Right hindlimb (tissue), 1 donor: ENCODE results near the gene CFL1.

Source experiments
- DNase-seq: peaks from one replicate; pipeline ENCODE4 v3.0.0-alpha.2; 2018

The CFL1 gene

GRCh38 chr11:65869643-65870306 lies 11.8 kb upstream of the CFL1 start:
- no peak for DNase-seq

DNA sequence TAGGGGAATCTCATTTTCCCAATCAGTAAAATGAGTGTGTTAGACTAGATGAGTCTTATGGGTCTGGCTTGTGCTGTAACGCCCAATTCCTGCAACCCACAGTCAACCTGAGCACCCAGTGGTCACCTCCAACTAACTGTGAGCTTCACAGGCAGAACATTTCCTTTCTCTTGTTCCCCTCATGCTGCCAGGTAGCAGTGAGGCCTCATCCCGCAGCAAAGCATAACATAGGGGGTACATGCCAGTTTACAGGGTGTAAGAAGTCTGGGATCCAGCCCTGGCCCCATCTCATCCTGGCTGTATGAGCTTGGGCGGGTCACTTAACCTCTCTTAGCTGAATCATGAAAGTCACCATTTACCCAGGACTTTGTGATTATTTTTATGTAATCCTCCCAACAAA lies 10.9 kb upstream of the CFL1 start:
- no peak for DNase-seq

DNA sequence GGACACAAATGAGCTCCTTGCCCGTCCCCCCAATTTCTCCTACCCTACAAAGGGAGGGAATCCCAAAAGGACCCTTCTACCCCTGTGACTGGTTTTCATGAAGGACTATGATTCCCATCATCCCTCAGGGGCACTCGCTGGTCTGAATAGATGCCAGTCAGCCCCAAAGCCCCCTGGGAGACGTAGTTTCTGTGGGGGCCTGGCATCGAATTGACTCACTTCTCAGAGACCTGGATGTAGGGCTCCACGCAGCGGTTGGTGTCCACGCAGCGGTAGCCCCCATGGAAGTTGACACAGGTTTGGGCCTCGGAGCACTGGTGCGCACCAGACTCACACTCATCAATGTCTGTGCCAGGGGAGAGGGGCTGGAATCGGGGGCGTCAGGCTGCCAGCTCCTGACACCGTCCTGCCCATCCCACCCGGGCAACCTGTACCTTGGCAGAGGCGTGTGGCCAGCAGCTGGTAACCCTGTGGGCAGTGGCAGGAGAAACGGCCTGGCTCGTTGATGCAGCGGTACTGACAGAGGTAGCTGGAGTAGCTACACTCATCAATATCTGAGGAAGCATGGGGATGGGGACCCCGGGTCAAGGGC lies 10.2 kb upstream of the CFL1 start:
- no peak for DNase-seq

- no peak for DNase-seq
Measured at GRCh38 chr11:65867284-65868071, 9.5 kb upstream of the CFL1 start.

GRCh38 chr11:65866509-65867283 lies 8.7 kb upstream of the CFL1 start:
- peak; percentile 17 for DNase-seq

- DNase-seq: peak; percentile 23
Measured at GRCh38 chr11:65865550-65866172, 7.7 kb upstream of the CFL1 start.

GRCh38 chr11:65864706-65865471 lies 6.9 kb upstream of the CFL1 start:
- DNase-seq: peak; percentile 20

- peak; percentile 21 for DNase-seq
Measured at GRCh38 chr11:65863889-65864705, 6.1 kb upstream of the CFL1 start.

GRCh38 chr11:65862941-65863888 lies 5.2 kb upstream of the CFL1 start:
- DNase-seq: peak; percentile 42

DNA sequence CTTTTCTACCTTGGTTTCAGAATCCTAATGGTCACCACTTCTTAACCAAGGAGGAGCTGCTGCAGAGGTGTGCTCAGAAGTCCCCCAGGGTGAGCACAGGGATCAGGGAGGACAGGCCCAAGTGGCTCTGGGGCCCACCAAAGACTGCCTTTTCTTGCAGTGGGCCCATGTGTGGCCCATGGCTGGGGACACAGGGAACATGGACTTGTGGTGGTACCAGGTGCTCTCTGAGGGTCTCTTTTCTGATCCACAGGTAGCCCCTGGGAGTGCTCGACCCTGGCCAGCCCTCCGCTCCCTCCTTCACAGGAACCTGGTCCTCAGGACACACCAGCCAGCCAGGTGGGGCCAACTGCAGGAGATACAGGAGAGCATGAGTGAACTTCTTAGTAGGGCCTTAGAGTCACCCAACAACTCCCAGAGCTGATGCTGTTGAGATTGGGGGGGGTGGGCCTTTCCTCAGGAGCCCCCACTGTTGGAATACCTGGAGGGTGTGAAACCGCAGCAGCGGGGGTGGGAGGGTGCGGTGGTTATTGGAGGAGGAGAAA lies 4.3 kb upstream of the CFL1 start:
- peak; percentile 24 for DNase-seq

GRCh38 chr11:65861533-65862183 lies 3.7 kb upstream of the CFL1 start:
- DNase-seq: no peak

DNA sequence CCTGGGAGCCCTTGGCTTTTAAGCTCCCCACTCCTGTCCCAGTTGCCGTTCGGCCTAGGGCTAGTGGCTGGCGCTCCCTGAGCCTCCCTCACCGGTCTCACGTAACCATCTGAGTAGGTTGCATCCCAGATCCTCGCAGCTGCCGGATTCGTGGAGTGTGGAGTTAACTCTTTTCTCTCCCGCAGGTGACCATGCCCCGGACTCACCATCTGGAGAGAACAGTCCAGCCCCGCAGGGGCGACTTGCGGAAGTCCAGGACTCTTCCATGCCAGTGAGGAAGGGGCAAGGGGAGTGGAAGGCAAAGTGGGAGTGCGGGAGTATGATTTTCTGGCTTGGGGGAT lies 3.2 kb upstream of the CFL1 start:
- no peak for DNase-seq

GRCh38 chr11:65860278-65861164 lies 2.5 kb upstream of the CFL1 start, which contains the start of gene MUS81:
Gene MUS81 (plus strand): TSS chr11:65860433. CDS start chr11:65860754, 321 bp downstream.
- DNase-seq: peak; percentile 98

GRCh38 chr11:65859812-65860277 lies 1.9 kb upstream of the CFL1 start:
- no peak for DNase-seq

- peak; percentile 99 for DNase-seq
Measured at GRCh38 chr11:65859095-65859811, 1.3 kb upstream of the CFL1 start.

GRCh38 chr11:65858681-65859087 lies 704 bp upstream of the CFL1 start:
- no peak for DNase-seq

- peak; percentile 77 for DNase-seq
Measured at GRCh38 chr11:65857500-65857852, 504 bp downstream of the CFL1 start.
